GM21825 (cell line): ENCODE measurements around the gene CA10.

Source experiments
- ATAC-seq: cut with Tn5 transposase; IDR thresholded peaks from one replicate; pipeline ENCODE4 v1.9.1; 2021; ENCODE audit warnings: mild to moderate bottlenecking, moderate library complexity; ENCODE audit not compliant: unreplicated experiment

The CA10 gene

DNA sequence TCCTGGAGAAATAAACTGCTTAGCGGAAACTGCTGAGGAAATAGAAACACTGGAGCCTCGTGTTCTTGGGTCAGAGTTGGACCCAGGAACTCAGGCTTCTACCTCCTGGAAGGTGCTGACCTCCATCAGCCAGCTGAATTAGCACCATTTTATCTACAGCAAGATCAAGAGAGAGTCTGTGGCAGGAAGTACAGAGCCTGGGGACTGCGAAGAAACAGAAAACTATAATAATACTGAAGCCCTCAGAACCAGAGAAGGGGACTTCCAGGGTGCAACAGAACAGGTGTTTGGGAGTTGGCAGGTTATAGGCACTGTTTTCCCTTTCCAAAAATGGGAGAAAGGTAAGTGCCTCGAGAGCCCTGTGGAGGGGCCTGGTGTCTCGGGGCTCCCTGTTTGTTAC lies 379.7 kb downstream of the CA10 start:
- ATAC-seq, result no peak

DNA sequence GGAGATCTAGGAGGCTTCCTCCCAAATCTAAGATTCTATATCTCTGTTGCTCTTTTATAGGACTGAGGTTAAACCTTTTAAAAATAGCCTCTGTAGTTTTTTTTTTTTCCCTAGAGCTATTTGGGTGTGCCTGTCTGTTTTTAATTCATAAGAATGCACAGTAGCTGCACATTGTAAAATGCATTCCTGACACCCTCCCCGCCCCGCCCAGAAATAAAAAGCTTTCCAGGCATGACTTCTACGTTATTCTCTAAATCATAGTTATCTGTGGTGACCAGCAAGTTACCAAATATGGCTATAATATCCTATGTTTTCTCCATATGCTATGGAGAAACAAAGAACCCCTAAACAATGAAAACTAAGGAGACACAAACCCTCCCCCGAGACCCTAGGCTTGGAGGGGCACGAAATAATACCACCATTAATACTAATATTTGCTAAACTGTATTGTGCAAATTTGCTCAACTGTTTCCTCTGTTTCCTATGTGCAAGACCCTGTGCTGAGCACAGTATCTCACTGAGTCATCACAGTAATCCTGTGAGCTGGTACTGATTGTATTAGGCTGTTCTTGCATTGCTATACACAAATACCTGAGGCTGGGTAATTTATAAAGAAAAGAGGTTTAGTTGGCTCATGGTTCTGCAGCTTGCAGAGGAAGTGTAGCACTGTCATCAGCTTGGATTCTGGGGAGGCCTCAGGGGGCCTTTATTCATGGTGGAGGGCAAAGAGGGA lies 388.3 kb downstream of the CA10 start:
- no peak for ATAC-seq

- no peak for ATAC-seq
Observed at GRCh38 chr17:51769231-51769630, 389.3 kb downstream of the CA10 start.

- ATAC-seq, result no peak
Observed at GRCh38 chr17:51768706-51769105, 389.8 kb downstream of the CA10 start.

DNA sequence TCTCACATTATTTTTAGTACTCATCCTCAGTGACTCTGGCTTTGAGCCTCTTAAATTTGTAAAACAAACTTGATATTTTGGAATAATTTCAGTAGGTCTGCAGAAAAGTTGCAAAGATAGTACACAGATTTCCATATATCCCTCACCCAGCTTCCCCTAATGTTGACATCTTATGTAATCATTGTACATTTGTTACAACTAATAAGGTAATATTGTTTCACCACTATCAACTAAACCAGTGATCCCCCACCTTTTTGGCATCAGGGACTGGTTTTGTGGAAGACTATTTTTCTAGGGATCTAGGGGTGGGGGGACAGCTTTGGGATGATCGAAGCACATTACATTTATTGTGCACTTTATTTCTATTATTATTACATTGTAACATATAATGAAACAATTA lies 391.2 kb downstream of the CA10 start:
- no peak for ATAC-seq

DNA sequence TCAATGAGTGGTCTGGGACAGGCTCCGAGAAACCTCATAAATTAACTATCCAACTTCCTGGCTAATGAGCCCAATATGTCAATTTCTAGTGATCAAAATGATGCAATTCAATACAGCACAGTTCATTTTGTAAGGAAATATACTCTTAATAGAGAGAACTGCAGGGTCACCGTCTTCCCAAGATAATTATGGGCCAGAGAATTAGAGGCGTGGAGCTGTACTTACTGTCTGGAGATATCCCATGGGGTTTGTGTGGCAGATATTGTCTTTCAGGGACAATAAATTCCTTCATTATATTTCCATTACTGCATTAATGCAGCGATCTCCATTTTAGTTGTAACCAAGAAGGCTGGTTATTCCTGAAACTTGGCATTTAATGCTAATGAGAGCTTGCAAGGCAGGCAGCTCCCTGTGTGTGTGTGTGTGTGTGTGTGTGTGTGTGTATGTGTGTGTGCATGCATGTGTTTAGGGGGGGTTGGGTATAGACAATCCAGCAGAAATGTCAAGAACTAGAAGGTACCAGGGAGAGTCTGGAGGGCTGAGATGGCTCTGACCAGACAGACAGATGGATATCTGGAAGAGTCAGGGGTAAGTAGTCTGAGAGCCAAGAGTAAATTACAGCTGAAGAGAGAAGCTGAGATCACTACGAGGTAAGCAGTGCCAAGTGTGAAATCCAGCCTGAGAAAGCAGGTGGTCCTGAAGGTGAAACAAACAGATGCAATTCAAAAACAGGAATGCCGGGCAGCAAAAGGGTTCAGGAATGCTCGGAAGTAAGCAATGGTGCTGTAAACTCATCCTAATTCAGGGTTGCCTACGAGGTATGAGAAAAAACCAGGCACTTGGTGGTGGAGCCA lies 393.0 kb downstream of the CA10 start:
- ATAC-seq, result no peak

GRCh38 chr17:51764387-51764971 lies 394.0 kb downstream of the CA10 start:
- peak; percentile 91 for ATAC-seq

DNA sequence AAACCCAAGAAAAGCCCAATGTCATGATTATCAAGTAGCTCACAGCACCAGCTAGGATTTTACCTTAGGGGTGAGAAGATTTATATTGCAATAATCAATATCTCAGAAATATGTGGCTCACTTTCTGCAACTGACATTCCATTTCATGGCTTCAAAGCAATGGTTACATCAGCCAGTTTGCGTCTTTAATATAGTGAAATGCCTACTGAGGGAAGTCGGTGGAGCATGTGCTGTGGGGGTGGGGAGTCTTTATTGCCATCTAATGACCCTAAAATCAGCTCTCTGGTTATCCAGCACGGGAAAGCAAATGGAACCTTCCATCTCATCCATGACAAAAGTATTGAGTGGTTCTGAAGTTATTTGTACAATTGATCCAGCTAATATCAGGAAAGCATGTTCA lies 395.5 kb downstream of the CA10 start:
- no peak for ATAC-seq

GRCh38 chr17:51761105-51761504 lies 397.4 kb downstream of the CA10 start:
- ATAC-seq, result no peak

- ATAC-seq, result no peak
Observed at GRCh38 chr17:51759260-51759659, 399.3 kb downstream of the CA10 start.

DNA sequence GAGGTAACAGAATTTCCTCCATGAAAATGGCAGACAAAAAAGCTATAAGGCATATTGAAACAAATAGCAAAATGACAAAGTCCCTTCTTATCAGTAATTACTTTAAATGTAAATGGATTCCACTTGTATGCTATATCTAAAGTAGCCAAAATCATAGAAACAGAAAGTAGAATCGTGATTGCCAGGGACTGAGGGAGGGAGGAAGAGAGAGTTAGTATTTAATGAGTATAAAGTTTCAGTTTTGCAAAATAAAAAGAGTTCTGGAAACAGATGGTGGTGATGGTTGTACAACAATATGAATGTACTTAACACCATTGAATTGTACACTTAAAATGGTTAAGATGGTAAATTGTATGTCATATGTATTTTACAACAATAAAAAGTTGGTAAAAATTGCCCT lies 407.4 kb downstream of the CA10 start:
- ATAC-seq, result no peak

DNA sequence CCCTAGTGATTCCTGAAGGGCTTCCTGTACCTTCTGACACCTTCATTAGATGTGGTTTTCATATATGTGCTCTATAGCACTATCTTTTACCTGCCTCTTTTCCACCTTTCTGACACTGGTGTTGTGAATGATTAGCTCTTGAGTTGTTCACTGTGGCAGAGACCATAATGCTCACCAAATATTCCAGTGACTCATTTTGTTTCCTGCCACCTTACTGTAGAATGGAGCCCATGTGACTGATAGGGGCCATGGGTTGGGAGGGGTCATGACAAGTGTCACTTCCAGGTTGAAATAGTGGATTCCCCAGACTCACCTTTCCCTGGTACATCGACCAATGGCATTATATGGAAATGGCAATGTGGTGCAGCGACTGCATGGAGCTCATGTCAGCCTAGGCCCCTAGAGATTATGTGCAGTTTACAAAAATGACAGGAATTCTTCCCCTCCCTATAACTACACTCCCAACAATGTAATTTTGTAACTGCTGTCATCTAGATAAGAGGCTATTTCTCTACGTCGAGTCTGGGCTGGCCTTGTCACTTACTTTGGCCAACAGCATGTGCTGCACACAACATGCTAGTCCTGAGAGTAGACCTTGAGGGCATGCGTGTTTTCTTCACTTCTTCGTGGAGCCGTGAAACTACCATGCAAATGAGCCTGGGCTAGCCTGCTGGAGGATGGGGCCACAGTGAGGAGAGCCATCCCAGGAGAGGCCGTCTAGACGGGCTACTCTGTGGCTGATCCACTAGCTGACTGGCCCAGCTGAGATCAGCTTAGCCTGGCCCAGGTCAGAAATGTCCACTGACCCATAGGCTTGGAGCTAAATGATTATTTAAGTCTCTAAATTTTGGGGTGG lies 409.5 kb downstream of the CA10 start:
- no peak for ATAC-seq

DNA sequence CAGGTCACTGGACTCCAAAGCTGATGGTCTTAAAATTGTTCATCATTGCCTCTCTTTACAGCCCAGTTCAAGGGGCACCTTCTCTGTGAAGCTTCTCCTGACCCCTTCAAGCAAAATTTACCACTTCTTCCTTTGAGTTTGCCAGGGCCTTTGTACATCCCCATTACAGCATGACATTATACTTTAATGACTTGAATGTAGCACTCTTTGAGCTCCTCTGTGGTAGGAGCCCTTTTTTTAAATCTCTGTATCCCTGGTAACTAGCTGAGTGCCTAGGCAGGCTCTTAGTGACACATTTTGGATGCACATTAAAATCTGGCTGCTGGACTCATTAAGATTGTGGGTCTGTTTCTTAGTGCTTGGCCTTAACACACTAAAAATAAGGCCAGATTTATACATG lies 412.1 kb downstream of the CA10 start:
- no peak for ATAC-seq

DNA sequence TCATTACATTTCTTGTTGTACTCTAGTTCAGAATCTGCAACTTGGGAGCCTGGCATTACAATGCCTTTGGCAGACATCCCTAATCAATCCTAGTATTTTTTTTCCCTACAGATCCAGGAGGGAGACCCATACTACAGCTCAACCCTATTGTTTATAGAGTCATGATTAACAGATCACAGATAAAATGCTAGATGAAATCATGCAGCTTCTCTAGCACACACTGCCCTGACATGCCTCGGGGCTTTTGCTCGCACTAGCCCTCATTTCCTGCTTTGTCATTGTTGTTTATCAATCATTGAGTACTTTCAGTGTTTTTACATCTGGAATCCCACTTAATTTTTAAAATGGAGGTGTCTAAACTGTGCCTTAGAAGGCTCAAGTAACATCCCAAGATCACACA lies 412.5 kb downstream of the CA10 start:
- ATAC-seq, result no peak

- no peak for ATAC-seq
Observed at GRCh38 chr17:51743477-51743876, 415.0 kb downstream of the CA10 start.

DNA sequence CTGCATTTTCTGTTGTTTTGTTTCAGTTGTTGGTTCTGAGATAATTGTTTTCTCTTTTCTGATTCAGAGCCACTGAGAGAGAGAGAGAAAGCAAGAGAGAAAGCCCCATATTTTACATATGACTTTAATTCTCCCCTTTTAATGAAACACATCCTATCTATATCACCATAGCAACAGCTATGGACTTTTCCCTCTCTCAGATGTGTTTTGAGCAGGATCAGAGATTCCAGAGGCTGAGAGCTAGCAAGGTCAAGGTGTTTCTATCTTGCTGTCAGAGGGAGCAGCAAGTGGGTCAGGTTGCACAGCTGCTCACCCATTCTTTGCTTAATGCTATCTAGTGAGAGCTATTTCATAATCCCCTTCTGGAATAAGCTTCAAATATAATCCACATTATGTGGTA lies 415.9 kb downstream of the CA10 start:
- ATAC-seq, result no peak

DNA sequence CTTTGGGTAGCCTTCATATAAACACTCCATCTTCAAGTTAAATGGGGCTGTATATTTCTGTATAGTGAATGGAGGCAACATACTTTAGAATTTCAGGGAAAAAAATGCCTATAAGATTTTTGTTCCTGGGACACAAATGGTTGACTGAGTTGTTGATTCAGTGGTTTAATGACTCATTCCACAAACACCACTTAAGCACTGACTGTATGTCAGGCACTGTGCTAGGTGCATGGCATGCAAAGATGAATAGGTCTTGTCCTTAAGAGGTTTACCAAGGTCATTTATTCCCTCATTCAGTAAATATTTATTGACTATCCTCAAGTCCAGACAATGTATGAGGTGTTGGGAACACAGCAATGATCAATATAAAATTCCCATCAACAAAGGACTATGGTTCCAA lies 417.1 kb downstream of the CA10 start:
- no peak for ATAC-seq

DNA sequence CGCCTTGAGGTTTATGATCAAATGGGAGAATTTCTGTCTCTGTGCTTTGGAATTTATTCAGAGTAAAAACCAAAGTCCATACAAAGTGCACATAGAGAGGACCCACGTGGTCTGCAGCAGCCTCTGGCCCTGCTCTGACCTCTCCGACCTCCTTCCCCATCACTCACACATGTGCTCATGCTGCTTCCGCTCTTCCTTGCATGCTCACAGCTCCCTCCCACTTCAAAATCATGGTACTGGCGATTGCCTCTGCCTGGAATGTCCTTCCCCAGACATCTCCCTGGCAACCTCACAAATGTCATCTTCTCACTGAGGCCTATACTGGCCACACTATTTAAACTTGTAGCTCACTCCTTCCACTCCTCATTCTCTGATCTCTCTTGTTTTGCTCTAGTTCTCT lies 418.0 kb downstream of the CA10 start:
- ATAC-seq, result no peak

DNA sequence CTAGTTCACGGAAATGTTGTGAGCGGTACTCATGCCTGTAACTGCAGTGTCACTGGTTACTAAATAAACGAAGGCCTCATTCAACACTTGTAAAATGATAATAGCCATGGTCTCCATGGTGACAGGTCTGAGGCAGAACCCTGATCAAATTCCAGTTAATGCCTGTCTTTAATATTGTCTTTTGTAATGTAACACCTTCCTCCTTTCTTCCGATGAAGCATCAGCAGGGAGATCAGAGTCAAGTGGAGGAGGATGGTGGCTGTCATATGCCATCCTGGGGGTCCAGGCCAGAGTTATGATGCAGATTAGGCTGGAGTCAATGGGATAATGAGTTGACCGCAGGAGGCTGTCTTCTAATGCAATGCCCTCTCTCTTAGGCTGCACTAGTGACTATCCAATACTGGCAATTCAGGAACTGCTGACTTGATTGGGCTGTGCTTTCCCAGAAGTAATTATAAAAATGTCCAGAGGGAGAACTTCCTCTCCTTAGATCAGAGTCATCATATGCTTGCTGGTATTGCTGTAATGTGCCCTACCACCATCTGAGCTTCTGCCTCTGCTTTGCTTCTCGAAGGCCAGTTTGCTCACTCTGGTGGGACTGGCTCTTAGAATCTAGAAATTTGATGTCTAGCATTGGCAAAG lies 419.1 kb downstream of the CA10 start:
- ATAC-seq, result no peak

GRCh38 chr17:51736356-51736755 lies 422.2 kb downstream of the CA10 start:
- no peak for ATAC-seq

GRCh38 chr17:51734976-51735375 lies 423.5 kb downstream of the CA10 start:
- ATAC-seq, result no peak
